Stomach (tissue), 4 donors: ENCODE measurements around the gene PSMD1.

Experiments
- POLR2A ChIP-seq, 4 donors: fragments of 450-650 bp; IDR thresholded peaks; one replicate each; pipeline ENCODE4 v1.6.1; 2016; ENCODE audit warnings: antibody characterized with exemption in 4 of 4, control low read depth in 2 of 4, mild to moderate bottlenecking in 1 of 4, moderate library complexity in 1 of 4
- POLR2AphosphoS5 ChIP-seq, 3 donors: sonication (generic); formaldehyde crosslinking; IDR thresholded peaks; one replicate each; pipeline ENCODE4 v1.6.1; 2016; ENCODE audit warnings: antibody characterized with exemption in 3 of 3
- TF ChIP-seq, protein P1 (sequence below), 7 experiments: fragments of 450-650 bp in 4 of 7; fragments of 200-600 bp in 3 of 7; sonication (generic) in 3 of 7; IDR thresholded peaks; one replicate each; pipeline ENCODE4 v1.5.1; 2016 to 2019; ENCODE audit warnings: antibody characterized with exemption in 7 of 7, control low read depth in 2 of 7, mild to moderate bottlenecking in 1 of 7

DNA sequence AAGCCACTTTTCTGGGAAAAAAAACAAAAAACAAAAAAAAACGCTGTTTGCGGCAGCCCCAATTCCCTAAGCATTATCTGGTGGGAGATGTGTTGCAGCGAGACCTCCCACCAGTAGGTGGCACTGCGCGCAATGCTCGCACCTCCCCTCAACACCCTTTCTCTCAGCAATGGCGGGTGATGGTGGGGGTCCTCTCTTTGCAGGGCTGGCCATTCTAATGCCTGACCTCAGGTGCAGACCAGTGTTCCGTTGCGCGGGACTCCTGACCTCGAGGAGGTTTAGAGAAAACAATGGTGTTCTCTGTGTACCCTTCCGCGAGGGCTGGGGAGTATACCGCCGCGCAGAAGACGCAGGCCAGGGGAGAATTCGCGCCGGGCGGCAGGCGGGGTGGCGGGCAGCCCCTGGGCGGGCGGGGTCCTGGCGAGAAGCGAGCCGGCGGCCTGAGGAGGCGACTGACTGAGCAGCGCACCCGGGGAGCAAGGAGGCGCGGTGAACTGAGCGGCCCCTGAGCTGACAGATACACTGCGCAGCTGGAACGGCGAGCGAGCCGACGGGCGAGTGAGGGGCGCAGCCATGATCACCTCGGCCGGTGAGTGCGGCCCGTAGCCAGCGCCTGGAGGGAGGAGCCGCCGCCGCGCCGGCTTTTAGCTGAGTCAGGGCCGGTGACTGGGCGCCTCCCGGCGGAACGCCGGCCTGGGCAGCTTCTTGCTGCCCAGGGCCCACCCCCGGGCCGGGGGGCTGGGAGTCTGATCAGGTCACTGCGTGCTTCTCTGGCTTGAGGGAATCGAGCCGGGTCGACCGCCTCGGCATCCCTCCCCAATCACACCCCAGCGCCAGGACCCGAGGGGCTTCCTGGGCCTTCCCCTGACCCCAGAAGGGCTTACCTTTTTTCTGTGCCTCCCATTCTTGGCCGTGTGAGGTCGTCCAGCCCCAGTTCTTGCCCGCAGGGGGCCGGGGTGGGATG lies at the start of gene PSMD1:
- TF ChIP-seq POLR2AphosphoS5 (IDR thresholded peaks at IDR 0.05) (peak; percentile 8 to 84 (median 56)), POLR2A (IDR thresholded peaks at IDR 0.05) (no peak)
- TF ChIP-seq, protein P1, sequence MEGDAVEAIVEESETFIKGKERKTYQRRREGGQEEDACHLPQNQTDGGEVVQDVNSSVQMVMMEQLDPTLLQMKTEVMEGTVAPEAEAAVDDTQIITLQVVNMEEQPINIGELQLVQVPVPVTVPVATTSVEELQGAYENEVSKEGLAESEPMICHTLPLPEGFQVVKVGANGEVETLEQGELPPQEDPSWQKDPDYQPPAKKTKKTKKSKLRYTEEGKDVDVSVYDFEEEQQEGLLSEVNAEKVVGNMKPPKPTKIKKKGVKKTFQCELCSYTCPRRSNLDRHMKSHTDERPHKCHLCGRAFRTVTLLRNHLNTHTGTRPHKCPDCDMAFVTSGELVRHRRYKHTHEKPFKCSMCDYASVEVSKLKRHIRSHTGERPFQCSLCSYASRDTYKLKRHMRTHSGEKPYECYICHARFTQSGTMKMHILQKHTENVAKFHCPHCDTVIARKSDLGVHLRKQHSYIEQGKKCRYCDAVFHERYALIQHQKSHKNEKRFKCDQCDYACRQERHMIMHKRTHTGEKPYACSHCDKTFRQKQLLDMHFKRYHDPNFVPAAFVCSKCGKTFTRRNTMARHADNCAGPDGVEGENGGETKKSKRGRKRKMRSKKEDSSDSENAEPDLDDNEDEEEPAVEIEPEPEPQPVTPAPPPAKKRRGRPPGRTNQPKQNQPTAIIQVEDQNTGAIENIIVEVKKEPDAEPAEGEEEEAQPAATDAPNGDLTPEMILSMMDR (IDR thresholded peaks at IDR 0.05) = peak in 5 of 7 experiments; percentile 77 to 96 (median 93)
